Panc1 (cell line): ENCODE data around the gene MBD4. TPM values are rescaled to one million over a fixed set of nuclear protein-coding genes. Genes with fewer than 3 reads are reported as not detected.

ENCODE experiments used
- ATAC-seq: fragments of 200-7000 bp; cut with Tn5 transposase; 2 replicates; pipeline ENCODE4 v1.9.1; 2020; ENCODE audit warnings: mild to moderate bottlenecking, moderate library complexity
- BruUV-seq: library from RNA; stranded (reverse); fragments of 400-500 nt; replicated peaks from 2 replicates; lab custom pipeline; 2021; lab: Mats Ljungman, UMichigan
- CTCF ChIA-PET: fragments of 300-600 bp; sonication (Branson Sonifier 250); formaldehyde crosslinking; loops from one replicate; lab custom pipeline; 2022; ENCODE audit warnings: antibody characterized with exemption; lab: Charles Lee
- POLR2A ChIA-PET: fragments of 300-600 bp; sonication (Branson Sonifier 250); formaldehyde crosslinking; loops from one replicate; lab custom pipeline; 2022; ENCODE audit warnings: antibody characterized with exemption; lab: Charles Lee
- DNase-seq: peaks from one replicate; pipeline ENCODE4 v3.0.0-alpha.2; 2010; ENCODE audit warnings: low read depth, low spot score
- H3K27ac ChIP-seq: 2 replicates; pipeline ENCODE4 v1.5.1; 2011; ENCODE audit warnings: mild to moderate bottlenecking, low read length, inconsistent platforms
- H3K27me3 ChIP-seq: fragments of 200-500 bp; sonication (Bioruptor generic); 2 replicates; pipeline ENCODE4 v1.6.0; 2014; ENCODE audit warnings: low read length, inconsistent platforms; ENCODE audit not compliant: control insufficient read depth, insufficient read depth
- H3K36me3 ChIP-seq: fragments of 200-500 bp; sonication (Bioruptor generic); 2 replicates; pipeline ENCODE4 v1.5.1; 2014; ENCODE audit warnings: inconsistent platforms, mild to moderate bottlenecking, low read length, moderate library complexity; ENCODE audit not compliant: control insufficient read depth, insufficient read depth
- H3K4me1 ChIP-seq: 2 replicates; pipeline ENCODE4 v1.5.1; 2011; ENCODE audit warnings: inconsistent platforms, mild to moderate bottlenecking, low read length, moderate library complexity; ENCODE audit not compliant: control insufficient read depth, insufficient read depth
- H3K4me3 ChIP-seq, 2 experiments: 2 replicates each; pipeline ENCODE4 v1.5.1; 2011 to 2012; ENCODE audit warnings: low read depth in 2 of 2, low read length in 2 of 2, mild to moderate bottlenecking in 2 of 2, inconsistent platforms in 1 of 2, moderate library complexity in 1 of 2
- H3K9me3 ChIP-seq: fragments of 200-500 bp; sonication (Bioruptor generic); 2 replicates; pipeline ENCODE4 v1.5.1; 2014; ENCODE audit warnings: low read depth, mild to moderate bottlenecking, inconsistent platforms, low read length, moderate library complexity; ENCODE audit not compliant: control insufficient read depth, insufficient read depth
- POLR2AphosphoS5 ChIP-seq: IDR thresholded peaks from 2 replicates; pipeline ENCODE4 v1.6.1; 2012; ENCODE audit warnings: mild to moderate bottlenecking, low read depth, low read length, moderate library complexity
- REST ChIP-seq, 2 experiments: IDR thresholded peaks; 2 replicates each; pipeline ENCODE4 v1.6.1; 2011 to 2012; ENCODE audit warnings: low read depth in 2 of 2, control low read depth in 1 of 2, low read length in 1 of 2, mild to moderate bottlenecking in 1 of 2, moderate library complexity in 1 of 2; ENCODE audit not compliant: insufficient read depth in 1 of 2
- SIN3A ChIP-seq: IDR thresholded peaks from 2 replicates; pipeline ENCODE4 v1.6.1; 2012; ENCODE audit warnings: low read depth, mild to moderate bottlenecking, low read length, moderate library complexity, borderline replicate concordance; ENCODE audit not compliant: insufficient read depth
- TCF7L2 ChIP-seq: IDR thresholded peaks from 2 replicates; pipeline ENCODE4 v1.6.1; 2011; ENCODE audit warnings: mild to moderate bottlenecking, low read depth, low read length, inconsistent platforms
- in situ Hi-C: cut with HindIII; loops from 2 replicates; pipeline ENCODE4 v1.10.0; 2016; ENCODE audit warnings: low sequenced_read_pairs, low pct_unique_long_range_greater_than_20kb
- intact Hi-C: fragments of 100-400 bp; cut with micrococcal nuclease; formaldehyde crosslinking; loops from one replicate; pipeline ENCODE4 v1.10.0; 2022; ENCODE audit not compliant: unreplicated experiment
- total RNA-seq: library from RNA; stranded (reverse); gene quantifications from one replicate; pipeline ENCODE4 v1.2.1, GENCODE V29; 2021; ENCODE audit not compliant: unreplicated experiment
- TF ChIP-seq, protein P1 (sequence below): fragments of 450-650 bp; IDR thresholded peaks from 2 replicates; pipeline ENCODE4 v1.5.1; 2017; ENCODE audit warnings: mild to moderate bottlenecking

Gene MBD4
- total RNA-seq, 1 experiment from 2014 or later = 44.7 TPM

DNA sequence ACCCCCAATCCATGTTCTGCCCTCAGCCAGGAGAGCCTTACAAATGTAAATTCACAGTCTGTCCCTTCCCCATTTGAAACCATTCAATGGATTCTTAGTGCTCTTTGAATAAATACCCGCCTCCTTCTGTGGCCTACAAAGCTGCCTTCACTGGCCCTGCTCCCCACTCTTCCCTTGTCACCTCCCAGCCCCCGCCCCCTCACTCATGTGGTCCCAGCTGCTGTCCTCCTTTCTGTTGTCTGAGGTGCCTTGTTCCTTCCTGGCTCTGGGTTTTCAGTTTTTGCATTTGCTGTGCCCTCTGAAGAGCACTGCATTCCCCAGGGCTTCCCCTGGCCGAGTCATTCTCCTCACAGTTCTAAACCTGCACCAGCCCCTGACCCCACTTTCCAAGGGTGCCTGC is 14.5 kb downstream of the MBD4 start:
- in situ Hi-C loops (no loop called here), intact Hi-C loops (no loop called here)
- H3K27me3 ChIP-seq = no peaks in the 10 kb centered on the region
- no peak overlapping the region for H3K4me3 ChIP-seq
- no peak overlapping the region for H3K27ac ChIP-seq
- CTCF ChIA-PET = no interaction called here
- ATAC-seq (no peak), DNase-seq (no peak)
- TF ChIP-seq SIN3A (no peak), TCF7L2 (no peak), REST (IDR thresholded peaks at IDR 0.05; ENCODE audit: insufficient read depth in 1 of 2, low read depth in 2 of 2, low read length in 1 of 2) (no peak)
- TF ChIP-seq, protein P1, sequence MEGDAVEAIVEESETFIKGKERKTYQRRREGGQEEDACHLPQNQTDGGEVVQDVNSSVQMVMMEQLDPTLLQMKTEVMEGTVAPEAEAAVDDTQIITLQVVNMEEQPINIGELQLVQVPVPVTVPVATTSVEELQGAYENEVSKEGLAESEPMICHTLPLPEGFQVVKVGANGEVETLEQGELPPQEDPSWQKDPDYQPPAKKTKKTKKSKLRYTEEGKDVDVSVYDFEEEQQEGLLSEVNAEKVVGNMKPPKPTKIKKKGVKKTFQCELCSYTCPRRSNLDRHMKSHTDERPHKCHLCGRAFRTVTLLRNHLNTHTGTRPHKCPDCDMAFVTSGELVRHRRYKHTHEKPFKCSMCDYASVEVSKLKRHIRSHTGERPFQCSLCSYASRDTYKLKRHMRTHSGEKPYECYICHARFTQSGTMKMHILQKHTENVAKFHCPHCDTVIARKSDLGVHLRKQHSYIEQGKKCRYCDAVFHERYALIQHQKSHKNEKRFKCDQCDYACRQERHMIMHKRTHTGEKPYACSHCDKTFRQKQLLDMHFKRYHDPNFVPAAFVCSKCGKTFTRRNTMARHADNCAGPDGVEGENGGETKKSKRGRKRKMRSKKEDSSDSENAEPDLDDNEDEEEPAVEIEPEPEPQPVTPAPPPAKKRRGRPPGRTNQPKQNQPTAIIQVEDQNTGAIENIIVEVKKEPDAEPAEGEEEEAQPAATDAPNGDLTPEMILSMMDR = no peak
- H3K4me1 ChIP-seq = peaks cover 11% of the 10 kb centered on the region
- H3K9me3 ChIP-seq = no peaks in the 10 kb centered on the region
- BruUV-seq = no TSS peak
- POLR2A ChIA-PET = no interaction called here
- no peaks in the 10 kb centered on the region for H3K36me3 ChIP-seq

DNA sequence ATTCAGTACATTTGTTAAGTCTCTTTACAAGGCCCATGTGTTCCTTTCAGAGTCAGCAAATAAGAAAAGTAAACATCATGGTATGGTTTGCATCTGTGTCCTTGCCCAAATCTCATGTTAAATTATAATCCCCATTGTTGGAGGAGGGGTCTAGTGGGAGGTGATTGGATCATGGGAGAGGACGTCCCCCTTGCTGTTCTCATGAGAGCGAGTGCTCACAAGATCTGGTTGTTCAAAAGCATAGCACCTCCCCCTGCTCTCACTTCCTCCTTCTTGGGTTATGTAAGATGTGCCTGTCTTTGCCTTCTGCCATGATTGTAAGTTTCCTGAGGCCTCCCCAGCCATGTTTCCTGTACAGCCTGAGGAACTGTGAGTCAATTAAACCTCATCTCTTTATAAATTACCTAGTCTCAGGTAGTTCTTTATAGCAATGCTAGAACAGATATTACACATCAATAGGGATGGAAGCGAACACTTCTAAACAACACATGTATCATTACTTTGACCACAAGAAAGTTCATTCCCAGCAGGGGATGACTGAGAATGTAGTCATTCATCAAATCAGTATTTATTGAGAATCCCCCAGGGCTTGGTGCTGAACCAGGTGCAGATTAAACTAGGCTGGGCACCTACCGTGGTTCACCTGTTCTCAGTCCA is 15.4 kb downstream of the MBD4 start:
- TF ChIP-seq REST (IDR thresholded peaks at IDR 0.05; ENCODE audit: insufficient read depth in 1 of 2, low read depth in 2 of 2, low read length in 1 of 2) (no peak), SIN3A (no peak), POLR2AphosphoS5 (no peak), TCF7L2 (no peak)
- TF ChIP-seq, protein P1 = no peak
- POLR2A ChIA-PET = no interaction called here
- Histone ChIP-seq H3K4me3 (no peak overlapping the region), H3K27me3 (no peaks in the 10 kb centered on the region), H3K36me3 (no peaks in the 10 kb centered on the region), H3K4me1 (peaks cover 11% of the 10 kb centered on the region), H3K9me3 (no peaks in the 10 kb centered on the region), H3K27ac (no peak overlapping the region)
- DNase-seq (no peak), ATAC-seq (no peak)
- CTCF ChIA-PET = no interaction called here
- in situ Hi-C loops (no loop called here), intact Hi-C loops (no loop called here)
- no TSS peak for BruUV-seq
